Astrocyte of the cerebellum (primary cell): ENCODE results near the gene URM1.
A peak's percentile ranks its signal among the peaks of the same experiment; 100 is the strongest.

Experiments
- DNase-seq: peaks from one replicate; pipeline ENCODE4 v3.0.0-alpha.2; 2011; ENCODE audit warnings: low read depth
- H3K4me3 ChIP-seq: 2 replicates; pipeline ENCODE4 v1.5.1; 2011; ENCODE audit warnings: mild to moderate bottlenecking, low read depth, low read length, moderate library complexity
- CTCF ChIP-seq: IDR thresholded peaks from 2 replicates; pipeline ENCODE4 v1.5.1; 2012; ENCODE audit warnings: low read length, low read depth, moderate library complexity, mild to moderate bottlenecking; ENCODE audit errors: missing control alignments
- in situ Hi-C: cut with HindIII; loops from 2 replicates; pipeline ENCODE4 v1.10.0; 2017; ENCODE audit warnings: low sequenced_read_pairs

Gene URM1

GRCh38 chr9:128438343-128439109 is 67.4 kb downstream of the URM1 start:
- H3K4me3 ChIP-seq, result no peak overlapping the region
- in situ Hi-C loops, result no loop called here
- TF ChIP-seq CTCF, result peak; percentile 93
- peak; percentile 52 for DNase-seq

- no peak for TF ChIP-seq CTCF
- DNase-seq, result no peak
- no peak overlapping the region for H3K4me3 ChIP-seq
- in situ Hi-C loops, result no loop called here
These were observed 68.1 kb downstream of the URM1 start for GRCh38 chr9:128439273-128439672.
